Renal cortex interstitium (tissue), 11 donors: ENCODE measurements around the gene MTMR3. TPM values are rescaled to one million over a fixed set of nuclear protein-coding genes. Genes with fewer than 3 reads are reported as not detected.

Experiments used
- DNase-seq, 11 donors: peaks; one replicate each; pipeline ENCODE4 v3.0.0-alpha.2; 2013; ENCODE audit warnings: low read depth in 9 of 11, low spot score in 4 of 11; ENCODE audit errors: extremely low read depth in 1 of 11
- polyA plus RNA-seq, 3 donors: library from polyadenylated mRNA; unstranded; fragments of 120-200 nt; gene quantifications; one replicate each; pipeline ENCODE4 v1.2.1, GENCODE V29; 2013; ENCODE audit not compliant: insufficient read length in 3 of 3

Gene MTMR3
- polyA plus RNA-seq, 3 donors = 32.5 to 49.0 (median 33.9) TPM

DNA sequence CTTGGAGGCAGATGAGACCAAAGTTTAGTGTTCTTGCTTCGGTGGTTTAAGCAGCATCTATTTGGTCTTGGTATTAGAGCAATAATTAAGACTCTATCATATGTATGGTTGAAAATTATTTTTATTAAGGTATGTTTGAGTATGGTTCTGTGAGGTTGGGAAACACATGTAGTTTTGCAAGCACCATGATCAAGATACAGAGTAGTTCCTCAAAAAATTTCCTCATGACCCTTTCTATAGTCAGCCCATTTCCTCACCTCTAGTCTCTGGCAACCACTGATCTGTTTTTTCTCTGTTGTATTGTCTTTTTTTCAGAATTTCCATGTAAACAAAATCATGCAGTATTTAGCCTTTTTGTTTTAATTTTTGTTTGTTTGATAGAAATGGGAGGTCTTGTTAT, 18.4 kb downstream of the MTMR3 start:
- no peak for DNase-seq

DNA sequence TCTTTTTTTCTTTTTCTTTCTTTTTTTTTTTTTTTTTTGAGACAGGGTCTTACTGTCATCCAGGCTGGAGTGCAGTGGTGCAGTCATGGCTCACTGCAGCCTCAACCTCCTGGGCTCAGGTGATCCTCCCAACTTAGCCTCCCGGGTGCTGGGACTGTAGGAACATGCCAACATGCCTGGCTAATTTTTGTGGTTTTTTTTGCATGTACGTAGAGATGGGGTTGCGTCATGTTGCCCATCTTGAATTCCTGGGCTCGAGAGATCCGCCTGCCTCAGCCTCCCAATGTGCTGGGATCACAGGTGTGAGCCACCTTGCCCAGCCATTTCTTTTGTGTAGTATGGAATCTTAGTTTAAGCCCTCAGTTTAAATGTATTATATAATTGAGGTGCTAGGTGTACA, 20.4 kb downstream of the MTMR3 start:
- DNase-seq = no peak

DNA sequence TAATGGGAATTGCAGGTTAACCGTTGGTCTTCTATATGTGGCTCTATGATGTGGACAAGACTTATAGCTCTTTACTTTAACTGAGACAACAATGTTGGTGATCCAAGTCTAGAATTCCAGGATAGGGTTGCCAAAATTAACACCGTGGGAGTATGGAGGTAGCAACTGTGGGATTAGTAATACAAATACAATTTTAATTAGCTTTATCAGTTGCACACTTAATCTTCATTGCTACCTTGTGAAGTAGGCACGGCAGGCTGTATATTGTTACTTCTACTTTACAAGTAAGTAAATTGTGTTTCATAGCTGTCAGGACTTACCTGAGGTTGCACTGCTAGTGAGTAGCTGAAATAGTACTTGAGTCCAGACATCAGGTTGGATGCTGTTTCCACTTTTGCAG, 21.0 kb downstream of the MTMR3 start:
- no peak for DNase-seq

DNA sequence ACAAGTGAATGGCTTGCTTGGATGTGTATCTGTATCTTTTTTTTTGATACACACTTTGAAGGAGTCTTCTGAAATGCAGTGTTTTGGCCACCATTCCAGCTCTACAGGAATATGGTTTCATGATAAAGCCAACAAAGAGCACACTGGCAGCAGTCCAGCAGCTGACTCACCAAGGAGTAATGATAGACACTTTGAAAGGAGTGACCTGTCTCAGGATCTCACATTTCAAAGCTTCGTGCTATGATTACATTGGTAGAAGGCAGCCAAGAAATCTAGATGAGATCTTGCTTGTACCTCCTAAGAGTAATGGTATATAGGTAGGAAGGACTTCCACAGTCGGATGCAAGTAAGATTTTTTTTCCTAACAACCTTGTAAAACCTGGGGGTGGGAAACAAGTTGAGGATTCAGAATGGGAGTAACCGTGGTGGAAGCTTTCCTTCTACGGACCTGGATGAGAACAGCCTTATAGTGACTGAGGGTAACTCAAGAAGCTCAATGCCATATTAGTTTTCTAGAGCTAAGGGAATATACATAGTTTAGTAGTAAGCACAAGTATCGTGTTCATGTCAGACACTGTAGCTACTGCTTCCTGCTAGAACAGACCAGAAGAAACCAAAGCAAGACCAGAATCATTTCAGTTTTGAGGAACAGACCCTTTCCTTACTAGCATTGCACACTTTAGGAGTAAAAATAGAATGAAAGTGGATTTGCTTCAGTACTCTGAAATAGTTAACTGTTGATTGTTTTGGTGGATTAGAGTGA, 25.0 kb downstream of the MTMR3 start:
- peak; percentile 39 to 70 (median 57) for DNase-seq

DNA sequence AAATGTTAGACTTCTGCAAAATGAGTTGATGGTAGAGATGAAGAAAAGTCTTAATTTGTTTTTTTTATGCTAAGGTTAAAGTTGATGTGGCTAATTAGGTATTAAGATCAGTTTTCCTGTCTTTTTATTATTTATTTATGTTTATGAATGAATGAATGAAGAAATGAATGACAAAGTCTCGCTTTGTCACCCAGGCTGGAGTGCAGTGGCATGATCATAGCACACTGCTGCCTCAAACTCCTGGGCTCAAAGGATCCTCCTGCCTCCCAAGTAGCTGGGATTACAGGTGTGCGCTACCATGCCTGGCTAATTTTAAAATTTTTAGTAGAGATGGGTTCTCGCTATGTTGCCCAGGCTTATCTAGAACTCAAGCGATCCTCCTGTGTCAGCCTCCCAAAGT, 29.2 kb downstream of the MTMR3 start:
- no peak for DNase-seq

DNA sequence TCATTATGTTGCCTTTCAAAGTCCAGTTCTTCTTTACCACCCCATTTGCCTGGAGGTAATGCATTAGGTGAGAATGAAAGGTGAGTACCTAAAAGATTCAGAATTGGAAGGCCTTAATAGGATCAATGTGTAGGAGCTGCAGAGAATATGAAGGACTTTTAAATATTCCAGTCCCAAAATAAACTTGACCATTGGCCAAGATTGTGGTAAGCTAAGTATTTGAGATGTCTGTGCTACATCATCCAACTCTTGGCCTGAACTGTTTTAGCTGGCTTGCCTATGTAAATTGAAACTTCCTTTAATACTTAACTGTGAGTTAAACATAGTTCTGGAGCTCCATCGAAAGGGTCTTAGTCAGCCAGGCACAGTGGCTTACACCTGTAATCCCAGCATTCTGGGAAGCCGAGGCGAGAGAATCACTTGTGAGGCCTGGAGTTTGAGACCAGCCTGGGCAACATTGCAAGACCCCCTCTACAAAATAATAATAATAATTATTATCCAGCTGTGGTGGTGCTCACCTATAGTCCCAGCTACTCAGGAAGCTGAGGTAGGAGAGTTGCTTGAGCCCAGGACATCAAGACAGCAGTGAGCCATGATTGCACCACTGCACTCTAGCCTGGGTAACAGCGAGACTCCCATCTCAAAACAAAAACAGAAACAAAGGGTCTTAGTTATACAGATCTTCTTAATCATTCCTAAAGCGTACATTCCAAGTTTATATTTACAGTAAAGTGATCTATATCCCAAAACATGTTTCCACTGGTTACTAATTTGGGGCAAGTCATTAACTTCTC, 29.8 kb downstream of the MTMR3 start:
- DNase-seq = peak in 5 of 11 donors; percentile 6 to 40 (median 24)

DNA sequence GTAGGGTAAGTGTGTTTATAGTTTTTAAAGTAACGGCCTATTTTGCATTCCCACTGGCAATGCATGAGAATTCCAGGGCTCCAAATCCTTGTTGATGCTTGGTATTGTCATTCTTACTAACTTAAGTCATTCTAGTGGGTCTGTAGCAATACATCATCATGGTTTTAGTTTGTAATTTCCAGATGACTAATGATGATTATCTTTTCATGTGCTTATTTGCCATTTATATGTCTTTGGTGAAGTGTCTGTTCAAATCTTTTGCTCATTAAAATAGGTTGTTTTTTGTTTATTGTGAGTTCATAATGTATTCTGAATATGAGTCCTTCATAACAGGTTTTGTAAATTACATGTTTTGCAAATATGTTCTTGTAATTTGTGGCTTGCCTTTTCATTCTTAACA, 31.2 kb downstream of the MTMR3 start:
- DNase-seq = no peak

DNA sequence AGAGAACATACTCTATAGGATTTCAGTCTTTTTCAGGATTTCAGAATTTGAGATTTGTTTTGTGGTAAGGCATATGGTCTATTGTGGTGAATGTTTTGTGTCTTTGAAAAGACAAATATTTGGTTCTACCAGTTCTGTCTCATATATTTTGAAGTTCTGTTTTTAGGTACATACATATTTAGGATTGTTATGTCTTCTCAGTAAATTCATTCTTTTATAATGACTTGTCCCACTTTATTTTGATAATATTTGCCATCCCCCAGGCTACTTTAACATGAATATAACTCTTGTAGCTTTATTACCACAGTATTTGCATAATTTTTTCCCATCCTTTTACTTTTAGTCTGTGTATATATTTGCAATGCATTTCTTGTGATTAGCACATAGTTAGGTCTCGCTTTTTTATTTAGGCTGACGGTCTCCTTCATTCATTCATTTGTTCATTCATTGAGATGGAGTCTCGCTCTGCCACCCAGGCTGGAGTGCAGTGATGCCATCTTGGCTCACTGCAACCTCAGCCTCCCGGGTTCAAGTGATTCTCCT, 32.1 kb downstream of the MTMR3 start:
- DNase-seq = no peak

DNA sequence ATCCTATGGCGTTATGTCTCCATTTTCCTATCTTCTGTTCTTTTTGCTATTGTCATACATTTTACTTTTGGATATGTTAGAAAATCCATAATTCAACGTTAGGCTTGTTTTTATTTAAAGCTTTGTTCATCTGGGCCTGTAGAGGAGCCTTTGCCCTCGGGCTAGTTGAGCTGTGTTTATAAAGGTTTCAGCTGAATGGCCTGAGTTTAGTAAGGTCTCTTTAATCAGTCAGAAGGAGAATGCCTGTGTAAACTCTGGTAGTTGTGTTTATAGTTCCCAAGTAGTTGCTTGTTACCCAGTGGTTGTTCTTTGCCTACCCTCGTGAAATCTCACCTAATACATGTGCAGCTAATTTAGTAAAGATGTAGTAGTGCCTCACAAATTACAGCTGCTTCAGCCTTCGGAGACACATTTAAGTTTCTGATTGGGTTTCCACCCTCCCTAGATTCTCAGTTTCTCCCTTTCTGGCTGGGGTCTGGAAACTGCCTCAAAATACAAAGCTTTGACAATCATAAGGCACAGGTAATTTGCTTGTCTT, 33.1 kb downstream of the MTMR3 start:
- DNase-seq = no peak

DNA sequence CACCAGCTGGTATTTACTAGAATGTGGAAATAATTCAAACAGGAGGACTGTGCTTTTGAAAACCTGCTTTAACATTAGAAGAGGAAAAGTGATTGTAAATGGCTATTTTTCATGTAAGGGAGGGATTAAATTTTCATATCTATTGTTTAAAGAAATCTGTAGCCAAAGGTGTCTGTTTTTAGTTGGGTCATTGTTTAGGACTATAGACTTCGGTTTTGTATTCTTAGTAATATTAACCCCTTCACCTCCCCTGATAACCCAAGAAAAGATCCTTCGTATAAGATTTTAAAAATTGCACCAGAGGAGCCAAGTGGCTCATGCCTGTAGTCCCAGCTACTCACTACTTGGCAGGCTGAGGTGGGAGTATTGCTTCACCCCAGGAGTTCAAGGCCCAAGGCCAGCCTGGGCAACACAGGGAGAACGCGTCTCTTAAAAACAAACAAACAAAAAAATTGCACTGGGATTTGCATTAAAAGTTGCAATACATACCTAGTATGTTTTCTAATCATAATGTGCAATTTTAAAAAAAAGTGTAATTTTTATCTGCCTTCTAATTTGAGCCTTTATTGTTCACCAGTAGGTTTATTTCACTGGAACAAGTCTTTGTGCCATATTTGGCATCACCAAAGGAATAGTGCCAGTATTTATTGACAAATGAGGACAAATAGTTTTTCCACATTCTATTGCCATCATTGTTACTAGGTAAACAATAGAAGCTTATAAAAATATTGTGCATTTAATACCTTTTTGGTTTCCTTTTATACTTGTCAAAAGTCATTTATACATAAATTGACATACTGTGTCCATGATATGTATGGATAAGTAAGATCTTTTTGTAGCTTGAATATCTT, 34.3 kb downstream of the MTMR3 start:
- no peak for DNase-seq

DNA sequence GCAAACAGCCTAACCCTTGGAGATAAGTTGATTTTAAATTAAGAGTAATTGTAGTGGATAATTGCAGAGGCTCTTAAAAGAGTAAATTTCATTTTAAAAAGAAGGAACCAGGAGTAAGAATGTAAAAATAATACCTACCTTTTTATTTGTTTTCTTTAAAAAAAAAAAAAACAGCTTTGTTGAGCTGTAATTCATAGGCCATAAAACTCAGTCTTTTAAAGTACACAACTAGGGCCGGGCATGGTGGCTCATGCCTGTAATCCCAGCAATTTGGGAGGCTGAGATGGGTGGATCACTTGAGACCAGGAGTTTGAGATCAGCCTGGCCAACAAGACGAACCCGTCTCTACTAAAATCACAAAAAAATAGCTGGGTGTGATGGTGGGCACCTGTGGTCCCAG, 42.4 kb downstream of the MTMR3 start:
- no peak for DNase-seq

DNA sequence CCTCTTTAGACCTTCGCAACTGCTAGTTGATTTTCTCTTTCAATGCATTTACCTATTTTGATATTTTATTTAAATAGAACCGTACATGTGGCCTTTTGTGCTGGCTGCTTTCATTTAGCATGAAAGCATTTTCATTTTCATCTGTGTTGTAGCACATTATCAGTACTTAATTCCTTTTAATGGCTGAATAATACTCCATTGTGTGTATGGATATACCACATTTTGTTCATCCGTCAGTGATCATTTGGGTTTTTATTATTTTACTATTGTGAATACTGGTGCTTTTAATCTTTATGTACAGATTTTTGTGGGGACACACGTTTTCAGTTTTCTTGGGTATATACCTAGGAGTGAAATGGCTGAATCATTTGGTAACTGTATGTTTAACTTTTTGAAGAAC, 43.1 kb downstream of the MTMR3 start:
- DNase-seq = no peak

DNA sequence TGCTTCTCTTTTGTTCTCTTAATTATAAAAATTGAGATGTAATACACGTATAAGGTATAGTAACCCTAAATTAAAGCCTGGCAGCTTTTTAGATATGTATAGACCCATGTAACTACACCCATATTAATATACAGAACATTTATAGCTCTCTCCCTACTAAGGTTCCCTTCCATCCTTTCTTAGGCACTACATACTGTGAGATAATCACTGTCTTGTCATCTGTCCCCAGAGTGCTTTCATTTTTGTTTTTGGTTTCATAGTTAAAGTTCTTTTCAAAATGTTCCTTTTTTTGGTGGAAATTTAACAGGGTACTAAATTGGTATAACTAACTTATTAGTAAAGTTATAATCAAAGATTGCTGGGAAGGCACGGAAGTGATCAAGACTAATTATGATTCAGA, 49.2 kb downstream of the MTMR3 start:
- DNase-seq = no peak

DNA sequence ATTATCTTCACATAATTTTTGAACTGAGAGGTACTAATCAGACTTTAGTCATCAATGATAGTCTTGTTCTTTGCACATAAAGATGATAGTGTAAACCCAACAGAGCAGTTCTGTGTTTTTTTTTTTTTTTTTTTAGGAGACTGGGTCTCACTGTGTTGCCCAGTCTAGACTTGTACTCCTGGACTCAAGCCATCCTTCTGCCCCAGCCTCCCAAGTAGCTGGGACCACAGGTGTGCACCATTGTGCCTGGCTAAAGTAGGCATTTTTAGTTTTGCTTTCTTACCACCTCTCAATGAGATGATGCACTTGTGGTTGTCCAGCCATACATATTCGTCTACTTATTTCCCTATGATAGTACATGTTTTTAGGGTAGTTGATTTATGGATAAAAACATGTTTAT, 50.6 kb downstream of the MTMR3 start:
- DNase-seq = no peak

DNA sequence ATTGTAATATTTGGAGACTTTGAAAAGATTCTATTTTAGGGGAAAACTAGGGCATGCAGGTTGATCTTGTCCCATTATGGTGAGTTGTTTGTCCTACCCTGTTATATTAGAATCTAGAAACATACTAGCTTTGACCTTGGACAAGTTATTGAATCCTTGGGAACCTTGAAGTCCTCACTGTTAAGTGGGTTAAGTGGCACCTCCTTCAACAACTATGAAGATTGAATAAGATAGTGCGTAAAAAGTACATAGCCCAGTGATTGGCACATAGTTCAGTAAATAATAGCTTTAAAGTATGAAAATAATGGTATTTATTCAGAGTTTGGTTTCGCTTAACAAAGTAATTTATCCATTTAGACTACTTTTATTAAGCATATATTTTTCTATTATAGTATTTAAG, 51.6 kb downstream of the MTMR3 start:
- DNase-seq = no peak

DNA sequence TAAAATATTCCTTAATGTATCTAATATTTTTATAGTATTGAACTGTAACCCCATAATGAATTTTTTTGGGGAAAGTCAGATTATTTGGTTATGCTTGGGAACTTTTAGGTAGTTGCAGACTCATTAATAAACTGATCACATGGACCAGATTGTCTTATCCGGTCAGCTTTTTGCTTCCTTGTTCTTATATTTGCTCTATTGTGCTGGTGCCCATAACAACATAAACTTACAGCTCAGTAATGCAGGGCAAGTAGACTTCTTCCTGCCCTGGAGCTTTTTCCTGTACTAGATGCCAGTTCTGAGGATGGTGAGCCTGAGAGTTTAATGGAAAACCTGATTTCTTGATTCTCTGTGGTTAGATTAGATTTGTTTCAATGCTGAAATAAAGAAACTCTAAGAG, 53.2 kb downstream of the MTMR3 start:
- DNase-seq = no peak

DNA sequence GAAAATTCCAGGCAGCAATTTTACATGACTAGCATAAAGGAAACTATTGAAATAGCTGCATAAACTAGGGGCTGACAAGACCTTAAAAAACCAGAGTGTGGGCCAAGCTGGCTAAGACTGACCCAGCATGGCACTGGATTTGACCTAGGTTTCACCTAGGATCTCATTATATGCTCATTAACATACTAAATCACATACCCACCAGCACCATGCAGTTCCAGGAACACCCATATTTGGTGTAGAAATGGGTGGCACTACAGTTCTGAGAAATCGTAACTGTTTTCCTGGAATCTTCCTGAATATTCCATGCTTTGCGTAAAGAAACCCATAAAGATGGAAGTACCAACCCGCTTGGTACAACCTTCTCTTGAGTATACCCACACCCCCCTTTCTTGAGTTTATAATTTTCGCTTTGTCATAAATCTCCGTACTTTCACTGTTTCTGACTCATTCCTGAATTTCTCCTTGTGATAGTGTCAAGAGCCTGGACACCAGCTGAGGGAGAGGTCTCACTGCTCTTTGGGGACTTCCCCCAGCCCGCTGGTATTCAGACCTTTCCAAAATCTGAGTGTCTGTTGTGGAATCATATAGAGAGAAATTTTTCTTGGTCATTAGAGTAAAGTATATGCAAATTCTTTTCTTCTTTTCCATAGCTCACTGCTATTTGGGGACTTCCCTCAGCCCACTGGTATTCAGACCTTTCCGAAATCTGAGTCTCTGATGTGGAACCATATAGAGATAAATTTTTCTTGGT, 55.1 kb downstream of the MTMR3 start:
- no peak for DNase-seq

DNA sequence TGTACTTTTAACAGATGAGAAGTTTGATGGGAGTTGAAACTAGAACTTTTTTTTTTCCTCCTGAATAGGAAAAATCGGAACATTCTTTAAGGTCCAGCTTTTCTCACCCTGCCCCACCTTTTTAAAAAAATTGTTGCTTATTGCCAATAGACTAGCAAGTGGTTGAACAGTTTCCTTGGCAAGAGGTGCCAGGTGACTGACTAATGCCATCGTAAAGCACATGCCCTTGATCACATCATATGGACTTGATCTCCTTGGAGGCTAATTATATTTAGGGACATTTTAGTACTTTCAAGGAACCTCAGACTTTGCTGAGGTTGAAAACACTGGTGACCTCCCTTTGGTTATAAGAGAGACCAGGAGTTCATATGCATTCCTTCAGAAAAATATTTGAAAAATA, 57.6 kb downstream of the MTMR3 start:
- DNase-seq = no peak

DNA sequence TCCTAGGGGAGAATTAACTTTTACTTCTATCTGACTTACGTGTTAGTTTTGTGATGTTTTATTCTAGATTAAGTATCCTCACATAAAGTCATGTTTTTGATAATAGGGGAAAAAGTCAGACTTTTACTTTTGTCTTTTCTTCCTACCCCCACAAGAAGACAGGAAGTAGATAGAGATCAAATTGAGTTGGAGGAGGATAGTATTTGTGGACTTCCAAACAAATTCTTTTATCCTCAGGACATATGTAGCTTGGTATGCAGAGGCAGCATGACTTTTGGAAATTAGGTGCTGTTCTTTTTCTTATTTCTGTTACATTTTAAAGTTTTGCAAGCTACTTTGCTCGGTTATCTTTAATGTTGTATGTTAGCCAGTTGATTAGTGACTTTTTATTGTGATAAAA, 61.4 kb downstream of the MTMR3 start:
- DNase-seq = no peak
